Ovary (tissue), 9 donors: ENCODE measurements around the gene CDH10. TPM values are rescaled to one million over a fixed set of nuclear protein-coding genes. Genes with fewer than 3 reads are reported as not detected.

Experiments used
- DNase-seq, 5 donors: peaks; one replicate each; pipeline ENCODE4 v3.0.0-alpha.2; 2019 to 2020
- H3K27ac ChIP-seq, 2 donors: fragments of 200-600 bp; one replicate each; pipeline versions ENCODE4 v1.5.1 to v1.8.0; 2019 to 2022
- H3K27me3 ChIP-seq: fragments of 200-600 bp; one replicate; pipeline ENCODE4 v1.8.0; 2022
- H3K36me3 ChIP-seq: fragments of 200-600 bp; sonication (generic); one replicate; pipeline ENCODE4 v1.5.1; 2019
- H3K4me1 ChIP-seq: one replicate; pipeline ENCODE4 v1.8.1; 2013; ENCODE audit warnings: mild to moderate bottlenecking, moderate library complexity; ENCODE audit not compliant: insufficient read depth
- H3K4me3 ChIP-seq: fragments of 200-600 bp; sonication (generic); one replicate; pipeline ENCODE4 v1.5.1; 2017
- H3K9me3 ChIP-seq, 2 donors: fragments of 200-600 bp in 1 of 2; sonication (generic) in 1 of 2; one replicate each; pipeline versions ENCODE4 v1.5.1 to v1.8.1; 2013 to 2019; ENCODE audit warnings: mild to moderate bottlenecking in 1 of 2, moderate library complexity in 1 of 2
- CTCF ChIP-seq, 3 donors: fragments of 450-650 bp in 2 of 3; fragments of 200-600 bp in 1 of 3; IDR thresholded peaks; one replicate each; pipeline versions ENCODE4 v1.5.1 to v1.8.0; 2016 to 2022; ENCODE audit warnings: antibody characterized with exemption in 3 of 3, mild to moderate bottlenecking in 1 of 3
- EP300 ChIP-seq: sonication (generic); formaldehyde crosslinking; IDR thresholded peaks from one replicate; pipeline ENCODE4 v1.6.1; 2017; ENCODE audit warnings: antibody characterized with exemption
- POLR2A ChIP-seq: fragments of 450-650 bp; IDR thresholded peaks from one replicate; pipeline ENCODE4 v1.6.1; 2017; ENCODE audit warnings: antibody characterized with exemption, mild to moderate bottlenecking, moderate library complexity
- WGBS, 3 donors: extraction: QIAGEN DNeasy Blood & Tissue Kit in 1 of 3; methylation state at CpG; one replicate each; pipeline versions ENCODE4 v1.1.5 to v1.1.7; 2013 to 2017; 5-methylcytosine and 5-hydroxymethylcytosine counted together
- intact Hi-C, 4 donors: fragments of 100-400 bp; cut with DNase I; formaldehyde crosslinking; loops; one replicate each; pipeline versions ENCODE4 v1.11.0 to v1.15.1; 2022 to 2023
- polyA plus RNA-seq, 2 donors: library from polyadenylated mRNA; stranded (reverse); fragments of 200-250 nt in 1 of 2; fragments of 350-450 nt in 1 of 2; fragmentation: Illumina TruSeq in 1 of 2; extraction: RNeasy Lipid Tissue Mini Kit (QIAGEN cat#74804) in 1 of 2; gene quantifications; one replicate each; pipeline ENCODE4 v1.2.3, GENCODE V29; 2013 to 2014
- total RNA-seq, 7 donors: library from RNA; depleted of rRNA in 2 of 7; stranded (reverse); fragments of >200 nt in 2 of 7; fragmentation: NEBNext Ultra II Directional in 3 of 7; extraction: Animal tissue kit (Norgen Biotek cat#: 25700) in 3 of 7; gene quantifications; one replicate each; pipeline versions ENCODE4 v1.1.0 to v1.2.4, GENCODE V29; 2016 to 2023
- donor health status: DM: no; HTN: no; CAD: no; lungs with moderate emphysema.
- donor health status: DM: no; HTN: no; CAD: no.
- donor health status: Bipolar disorder and iron deficiency.
- donor health status: DM: yes; HTN: yes; CAD: no.
- donor health status: DM: no; HTN: no; CAD: no.
- donor health status: DM: yes; HTN: yes; CAD: no.

CDH10 gene
- total and polyA plus RNA-seq, 9 donors, result 0.08 to 0.22 (median 0.12) TPM; not detected in 5

GRCh38 chr5:24538346-24538745 is 106.4 kb downstream of the CDH10 start:
- 45 to 52% (median 47%) methylated on average over 1 of the region's 1 CpG for WGBS, 3 donors
- Histone ChIP-seq H3K27ac (no peak overlapping the region), H3K9me3 (no peaks in the 10 kb centered on the region), H3K4me3 (no peak overlapping the region), H3K27me3 (peaks cover 3% of the 10 kb centered on the region), H3K4me1 (no peaks in the 10 kb centered on the region), H3K36me3 (no peaks in the 10 kb centered on the region)
- no peak for TF ChIP-seq POLR2A
- TF ChIP-seq EP300, result no peak
- TF ChIP-seq CTCF (IDR thresholded peaks at IDR 0.05), result no peak
- no peak for DNase-seq
- intact Hi-C loops, result no loop called here

- Histone ChIP-seq H3K27me3 (peaks cover 3% of the 10 kb centered on the region), H3K9me3 (no peaks in the 10 kb centered on the region), H3K27ac (no peak overlapping the region), H3K4me3 (no peak overlapping the region), H3K4me1 (no peaks in the 10 kb centered on the region), H3K36me3 (no peaks in the 10 kb centered on the region)
- no peak for TF ChIP-seq EP300
- TF ChIP-seq CTCF (IDR thresholded peaks at IDR 0.05), result no peak
- DNase-seq, result no peak
- intact Hi-C loops, result no loop called here
- WGBS, 3 donors, result 76 to 83% (median 82%) methylated on average over 2 of the region's 2 CpGs
These were observed 109.1 kb downstream of the CDH10 start for GRCh38 chr5:24535646-24536045.

GRCh38 chr5:24530906-24531305 is 113.9 kb downstream of the CDH10 start:
- WGBS, 3 donors, result 83 to 91% (median 87%) methylated on average over 1 of the region's 1 CpG

GRCh38 chr5:24525414-24525813 is 119.4 kb downstream of the CDH10 start:
- no peak for DNase-seq
- Histone ChIP-seq H3K9me3 (no peaks in the 10 kb centered on the region), H3K36me3 (no peaks in the 10 kb centered on the region), H3K4me1 (no peaks in the 10 kb centered on the region), H3K27me3 (no peaks in the 10 kb centered on the region), H3K4me3 (no peak overlapping the region), H3K27ac (no peak overlapping the region)
- TF ChIP-seq CTCF (IDR thresholded peaks at IDR 0.05), result no peak
- intact Hi-C loops, result no loop called here
- 62 to 75% (median 70%) methylated on average over 7 of the region's 7 CpGs for WGBS, 3 donors

More at GRCh38 chr5:24530906-24531305, 113.9 kb downstream of the CDH10 start:
- no peak for DNase-seq
- Histone ChIP-seq H3K36me3 (no peaks in the 10 kb centered on the region), H3K4me3 (no peak overlapping the region), H3K27ac (no peak overlapping the region), H3K9me3 (no peaks in the 10 kb centered on the region), H3K27me3 (no peaks in the 10 kb centered on the region), H3K4me1 (no peaks in the 10 kb centered on the region)
- intact Hi-C loops, result no loop called here
- TF ChIP-seq EP300, result no peak

GRCh38 chr5:24512423-24512822 is 132.4 kb downstream of the CDH10 start:
- intact Hi-C loops, result no loop called here
- TF ChIP-seq CTCF (IDR thresholded peaks at IDR 0.05) (no peak), EP300 (no peak), POLR2A (no peak)
- no peak overlapping the region for H3K27ac ChIP-seq
- no peak for DNase-seq
- no peaks in the 10 kb centered on the region for H3K27me3 ChIP-seq
- no peaks in the 10 kb centered on the region for H3K4me1 ChIP-seq
- no peaks in the 10 kb centered on the region for H3K9me3 ChIP-seq
- no peaks in the 10 kb centered on the region for H3K36me3 ChIP-seq
- H3K4me3 ChIP-seq, result no peak overlapping the region
